Breast epithelium (tissue), 4 donors: ENCODE data around the gene ACTR1A. TPM values are rescaled to one million over a fixed set of nuclear protein-coding genes. Genes with fewer than 3 reads are reported as not detected.

Experiments used
- DNase-seq, 2 donors: peaks; one replicate each; pipeline ENCODE4 v3.0.0-alpha.2; 2019; ENCODE audit warnings: low spot score in 2 of 2
- H3K27ac ChIP-seq, 2 donors: fragments of 200-600 bp; sonication (generic) in 1 of 2; one replicate each; pipeline ENCODE4 v1.5.1; 2016 to 2019; ENCODE audit warnings: mild to moderate bottlenecking in 1 of 2
- H3K27me3 ChIP-seq, 2 donors: fragments of 200-600 bp; sonication (generic) in 1 of 2; one replicate each; pipeline versions ENCODE4 v1.5.1 to v1.6.0; 2017 to 2019; ENCODE audit warnings: control low read depth in 1 of 2, mild to moderate bottlenecking in 1 of 2
- H3K36me3 ChIP-seq: fragments of 200-600 bp; one replicate; pipeline ENCODE4 v1.5.1; 2019
- H3K4me1 ChIP-seq, 2 donors: fragments of 200-600 bp; sonication (generic); one replicate each; pipeline ENCODE4 v1.5.1; 2016 to 2019; ENCODE audit warnings: control low read depth in 1 of 2
- H3K4me3 ChIP-seq, 3 donors: fragments of 200-600 bp; sonication (generic); 1 replicate in 2 of 3; 2 replicates in 1 of 3; pipeline ENCODE4 v1.5.1; 2016 to 2019; ENCODE audit warnings: mild to moderate bottlenecking in 3 of 3, moderate library complexity in 2 of 3
- H3K9me3 ChIP-seq, 2 donors: fragments of 200-600 bp; sonication (generic) in 1 of 2; one replicate each; pipeline ENCODE4 v1.5.1; 2016 to 2019; ENCODE audit warnings: control low read depth in 1 of 2
- CTCF ChIP-seq, 3 donors: fragments of 450-650 bp; IDR thresholded peaks; one replicate each; pipeline ENCODE4 v1.5.1; 2016 to 2017; ENCODE audit warnings: antibody characterized with exemption in 3 of 3, mild to moderate bottlenecking in 3 of 3, moderate library complexity in 3 of 3
- POLR2A ChIP-seq: fragments of 450-650 bp; IDR thresholded peaks from one replicate; pipeline ENCODE4 v1.6.1; 2016; ENCODE audit warnings: antibody characterized with exemption, mild to moderate bottlenecking, moderate library complexity
- POLR2AphosphoS5 ChIP-seq, 3 donors: sonication (generic); formaldehyde crosslinking; IDR thresholded peaks; one replicate each; pipeline ENCODE4 v1.6.1; 2017; ENCODE audit warnings: antibody characterized with exemption in 3 of 3
- intact Hi-C: fragments of 100-400 bp; cut with DNase I; formaldehyde crosslinking; loops from one replicate; pipeline ENCODE4 v1.15.1; 2023; ENCODE audit warnings: low total_unique reads
- total RNA-seq, 3 donors: library from RNA; depleted of rRNA; stranded (reverse); fragments of >200 nt; gene quantifications; one replicate each; pipeline ENCODE4 v1.1.0, GENCODE V29; 2016

ACTR1A gene
- total RNA-seq, 3 donors from 2014 or later, result 84.9 to 110 (median 92.5) TPM

GRCh38 chr10:102450124-102450373 is 52.5 kb downstream of the ACTR1A start:
- H3K4me1 ChIP-seq, result peaks cover 0 to 5% of the 10 kb centered on the region in 2 donors

GRCh38 chr10:102449321-102450123 is 53.0 kb downstream of the ACTR1A start:
- peak overlapping the region; percentile 67 to 97 (median 86) for H3K4me3 ChIP-seq
- no peaks in the 10 kb centered on the region for H3K9me3 ChIP-seq
- TF ChIP-seq POLR2AphosphoS5 (IDR thresholded peaks at IDR 0.05) (no peak), POLR2A (no peak), CTCF (IDR thresholded peaks at IDR 0.05) (no peak)
- intact Hi-C loops, result no loop called here
- H3K4me1 ChIP-seq, result peaks cover 0 to 5% of the 10 kb centered on the region in 2 donors
- H3K27ac ChIP-seq, result peak overlapping the region; percentile 75 to 95
- H3K27me3 ChIP-seq, result no peaks in the 10 kb centered on the region
- no peaks in the 10 kb centered on the region for H3K36me3 ChIP-seq
- DNase-seq, result peak; percentile 83 to 89

More at GRCh38 chr10:102450124-102450373, 52.5 kb downstream of the ACTR1A start:
- Histone ChIP-seq H3K9me3 (no peaks in the 10 kb centered on the region), H3K27me3 (no peaks in the 10 kb centered on the region), H3K4me3 (peak overlapping the region; percentile 67 to 97 (median 86)), H3K36me3 (no peaks in the 10 kb centered on the region), H3K27ac (peak overlapping the region; percentile 75 to 95)
- intact Hi-C loops, result no loop called here
- no peak for TF ChIP-seq CTCF (IDR thresholded peaks at IDR 0.05)
- no peak for TF ChIP-seq POLR2AphosphoS5 (IDR thresholded peaks at IDR 0.05)
- no peak for TF ChIP-seq POLR2A
- DNase-seq, result no peak

GRCh38 chr10:102444851-102445250 is 57.7 kb downstream of the ACTR1A start:
- no peak for TF ChIP-seq POLR2A
- TF ChIP-seq POLR2AphosphoS5 (IDR thresholded peaks at IDR 0.05), result no peak
- TF ChIP-seq CTCF (IDR thresholded peaks at IDR 0.05), result no peak
- Histone ChIP-seq H3K27ac (no peak overlapping the region), H3K9me3 (no peaks in the 10 kb centered on the region), H3K36me3 (no peaks in the 10 kb centered on the region), H3K4me1 (no peaks in the 10 kb centered on the region), H3K27me3 (no peaks in the 10 kb centered on the region), H3K4me3 (no peak overlapping the region)
- intact Hi-C loops, result no loop called here
- no peak for DNase-seq

GRCh38 chr10:102438374-102438773 is 64.1 kb downstream of the ACTR1A start:
- Histone ChIP-seq H3K27ac (no peak overlapping the region), H3K36me3 (no peaks in the 10 kb centered on the region), H3K4me3 (no peak overlapping the region), H3K4me1 (no peaks in the 10 kb centered on the region), H3K27me3 (no peaks in the 10 kb centered on the region), H3K9me3 (no peaks in the 10 kb centered on the region)
- intact Hi-C loops, result loop anchor here (5.0 kb wide), 1 partner anchor 804 kb away; no protein-coding TSS in a partner anchor
- TF ChIP-seq CTCF (IDR thresholded peaks at IDR 0.05), result no peak
- TF ChIP-seq POLR2AphosphoS5 (IDR thresholded peaks at IDR 0.05), result no peak
- no peak for TF ChIP-seq POLR2A
- no peak for DNase-seq

- H3K36me3 ChIP-seq, result no peaks in the 10 kb centered on the region
- intact Hi-C loops, result loop anchor here (5.0 kb wide), 1 partner anchor 805 kb away; no protein-coding TSS in a partner anchor
- TF ChIP-seq CTCF (IDR thresholded peaks at IDR 0.05) (no peak), POLR2A (no peak)
- no peak overlapping the region for H3K27ac ChIP-seq
- H3K4me3 ChIP-seq, result peak overlapping the region in 1 of 3 donors; percentile 4
- DNase-seq, result no peak
- no peaks in the 10 kb centered on the region for H3K4me1 ChIP-seq
- no peaks in the 10 kb centered on the region for H3K27me3 ChIP-seq
- H3K9me3 ChIP-seq, result no peaks in the 10 kb centered on the region
Measured at GRCh38 chr10:102437515-102437914, 65.0 kb downstream of the ACTR1A start.
